ENCODE results near the gene NOS3.
A peak's percentile ranks its signal among the peaks of the same experiment; 100 is the strongest.

NOS3 gene

DNA sequence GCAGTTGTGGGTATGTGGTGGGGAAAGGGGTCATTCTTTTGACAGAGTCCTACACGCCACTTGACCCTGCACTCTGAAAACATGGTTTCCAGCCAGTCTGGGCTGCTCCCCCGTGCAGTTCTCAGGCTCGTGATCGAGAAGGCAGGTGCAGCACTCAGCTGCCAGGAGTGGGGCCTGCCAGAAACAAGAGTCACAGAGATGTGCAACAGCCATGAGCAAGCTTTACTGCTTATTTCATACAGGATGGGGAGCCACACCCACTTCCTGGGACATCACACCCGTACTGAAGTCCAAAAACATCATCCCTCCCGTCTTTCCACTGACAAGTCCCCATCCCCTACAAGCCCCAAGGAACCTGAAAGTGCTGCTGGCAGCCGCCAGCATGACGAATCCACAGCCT, 24.1 kb downstream of the NOS3 start:
- Histone ChIP-seq H3K36me3 (replicated peaks; ENCODE audit: low read depth, low read length) (no peaks in the 10 kb centered on the region), H4K20me1 (ENCODE audit: insufficient read depth, low read length) (no peaks in the 10 kb centered on the region), H3K27ac (ENCODE audit: low read length) (no peak overlapping the region), H3K79me2 (ENCODE audit: low read length) (no peaks in the 10 kb centered on the region), H2AFZ (ENCODE audit: low read depth, low read length) (no peak overlapping the region), H3K9ac (ENCODE audit: low read length) (no peak overlapping the region), H3K9me3 (ENCODE audit: insufficient read depth, low read length) (no peaks in the 10 kb centered on the region), H3K4me2 (ENCODE audit: low read length) (no peak overlapping the region), H3K27me3 (ENCODE audit: low read depth, low read length) (no peaks in the 10 kb centered on the region), H3K4me3 (ENCODE audit: low read length) (no peak overlapping the region), H3K4me1 (ENCODE audit: low read length) (peaks cover 7% of the 10 kb centered on the region; the same call in 1 of the 2 replicates)
- TF ChIP-seq EZH2phosphoT487 (IDR thresholded peaks at IDR 0.05; ENCODE audit: low read depth) = no peak
- TF ChIP-seq, protein P1, sequence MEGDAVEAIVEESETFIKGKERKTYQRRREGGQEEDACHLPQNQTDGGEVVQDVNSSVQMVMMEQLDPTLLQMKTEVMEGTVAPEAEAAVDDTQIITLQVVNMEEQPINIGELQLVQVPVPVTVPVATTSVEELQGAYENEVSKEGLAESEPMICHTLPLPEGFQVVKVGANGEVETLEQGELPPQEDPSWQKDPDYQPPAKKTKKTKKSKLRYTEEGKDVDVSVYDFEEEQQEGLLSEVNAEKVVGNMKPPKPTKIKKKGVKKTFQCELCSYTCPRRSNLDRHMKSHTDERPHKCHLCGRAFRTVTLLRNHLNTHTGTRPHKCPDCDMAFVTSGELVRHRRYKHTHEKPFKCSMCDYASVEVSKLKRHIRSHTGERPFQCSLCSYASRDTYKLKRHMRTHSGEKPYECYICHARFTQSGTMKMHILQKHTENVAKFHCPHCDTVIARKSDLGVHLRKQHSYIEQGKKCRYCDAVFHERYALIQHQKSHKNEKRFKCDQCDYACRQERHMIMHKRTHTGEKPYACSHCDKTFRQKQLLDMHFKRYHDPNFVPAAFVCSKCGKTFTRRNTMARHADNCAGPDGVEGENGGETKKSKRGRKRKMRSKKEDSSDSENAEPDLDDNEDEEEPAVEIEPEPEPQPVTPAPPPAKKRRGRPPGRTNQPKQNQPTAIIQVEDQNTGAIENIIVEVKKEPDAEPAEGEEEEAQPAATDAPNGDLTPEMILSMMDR (IDR thresholded peaks at IDR 0.05; ENCODE audit: low read depth, low read length) = no peak

GRCh38 chr7:151015967-151016366, 25.1 kb downstream of the NOS3 start:
- Histone ChIP-seq H3K27me3 (ENCODE audit: low read depth, low read length) (0 out of 2 replicates have a peak, but pooled peaks cover 6% of the 10 kb centered on the region), H2AFZ (ENCODE audit: low read depth, low read length) (no peak overlapping the region), H3K9ac (ENCODE audit: low read length) (no peak overlapping the region), H3K4me2 (ENCODE audit: low read length) (no peak overlapping the region), H4K20me1 (ENCODE audit: insufficient read depth, low read length) (no peaks in the 10 kb centered on the region), H3K9me3 (ENCODE audit: insufficient read depth, low read length) (no peaks in the 10 kb centered on the region), H3K36me3 (replicated peaks; ENCODE audit: low read depth, low read length) (no peaks in the 10 kb centered on the region), H3K79me2 (ENCODE audit: low read length) (no peaks in the 10 kb centered on the region), H3K4me3 (ENCODE audit: low read length) (no peak overlapping the region), H3K27ac (ENCODE audit: low read length) (no peak overlapping the region), H3K4me1 (ENCODE audit: low read length) (peaks cover 7% of the 10 kb centered on the region; the same call in 1 of the 2 replicates)
- TF ChIP-seq, protein P1 (IDR thresholded peaks at IDR 0.05; ENCODE audit: low read depth, low read length) = no peak
- TF ChIP-seq EZH2phosphoT487 (IDR thresholded peaks at IDR 0.05; ENCODE audit: low read depth) = no peak

DNA sequence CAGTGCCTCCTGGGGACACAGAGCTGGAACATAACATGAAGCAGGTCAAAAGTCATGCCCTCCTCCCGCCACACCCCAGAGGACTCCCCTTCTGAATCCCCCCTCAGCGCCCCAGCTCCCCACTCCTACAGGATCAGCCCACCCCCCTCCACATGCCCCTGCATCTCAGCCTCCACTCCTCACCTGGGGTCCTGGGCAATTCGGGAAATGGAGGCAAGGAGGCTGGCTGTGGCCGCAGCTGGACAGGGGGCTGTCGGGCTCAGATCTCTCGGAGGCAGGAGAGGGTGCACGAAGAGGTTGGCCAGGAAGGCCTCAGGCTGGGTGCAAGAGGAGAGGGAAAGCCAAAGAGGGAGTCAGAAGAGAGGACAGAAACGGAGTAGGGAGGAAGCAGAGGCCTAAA, 25.7 kb downstream of the NOS3 start:
- no peaks in the 10 kb centered on the region for H4K20me1 ChIP-seq (ENCODE audit: insufficient read depth, low read length)
- no peaks in the 10 kb centered on the region for H3K9me3 ChIP-seq (ENCODE audit: insufficient read depth, low read length)
- peaks cover 7% of the 10 kb centered on the region; the same call in 1 of the 2 replicates for H3K4me1 ChIP-seq (ENCODE audit: low read length)
- no peak overlapping the region for H2AFZ ChIP-seq (ENCODE audit: low read depth, low read length)
- no peak overlapping the region for H3K27ac ChIP-seq (ENCODE audit: low read length)
- H3K4me3 ChIP-seq (ENCODE audit: low read length) = no peak overlapping the region
- 0 out of 2 replicates have a peak, but pooled peaks cover 6% of the 10 kb centered on the region for H3K27me3 ChIP-seq (ENCODE audit: low read depth, low read length)
- H3K4me2 ChIP-seq (ENCODE audit: low read length) = no peak overlapping the region
- H3K79me2 ChIP-seq (ENCODE audit: low read length) = no peaks in the 10 kb centered on the region
- no peak overlapping the region for H3K9ac ChIP-seq (ENCODE audit: low read length)
- no peaks in the 10 kb centered on the region for H3K36me3 ChIP-seq (replicated peaks; ENCODE audit: low read depth, low read length)
- TF ChIP-seq, protein P1 (IDR thresholded peaks at IDR 0.05; ENCODE audit: low read depth, low read length) = no peak
- no peak for TF ChIP-seq EZH2phosphoT487 (IDR thresholded peaks at IDR 0.05; ENCODE audit: low read depth)

- H3K36me3 ChIP-seq (replicated peaks; ENCODE audit: low read depth, low read length) = no peaks in the 10 kb centered on the region
- H3K4me2 ChIP-seq (ENCODE audit: low read length) = 0 out of 2 replicates have a peak overlapping the region, but pooled peaks have one; percentile 94
- no peaks in the 10 kb centered on the region for H3K9me3 ChIP-seq (ENCODE audit: insufficient read depth, low read length)
- no peaks in the 10 kb centered on the region for H3K79me2 ChIP-seq (ENCODE audit: low read length)
- 0 out of 2 replicates have a peak, but pooled peaks cover 6% of the 10 kb centered on the region for H3K27me3 ChIP-seq (ENCODE audit: low read depth, low read length)
- H2AFZ ChIP-seq (ENCODE audit: low read depth, low read length) = no peak overlapping the region
- no peak overlapping the region for H3K9ac ChIP-seq (ENCODE audit: low read length)
- TF ChIP-seq, protein P1 (IDR thresholded peaks at IDR 0.05; ENCODE audit: low read depth, low read length) = no peak; the same call in 1 of the 2 replicates
- no peak overlapping the region for H3K4me3 ChIP-seq (ENCODE audit: low read length)
- H3K4me1 ChIP-seq (ENCODE audit: low read length) = peaks cover 7% of the 10 kb centered on the region; the same call in 1 of the 2 replicates
- H3K27ac ChIP-seq (ENCODE audit: low read length) = no peak overlapping the region
- H4K20me1 ChIP-seq (ENCODE audit: insufficient read depth, low read length) = no peaks in the 10 kb centered on the region
Measured at GRCh38 chr7:151016942-151017341, 26.1 kb downstream of the NOS3 start.

Data from OCI-LY3 (cell line).